HG02642 (cell line): ENCODE measurements around the gene ALG1.
A peak's percentile ranks its signal among the peaks of the same experiment; 100 is the strongest.

ENCODE experiments used
- ATAC-seq: cut with Tn5 transposase; IDR thresholded peaks from one replicate; pipeline ENCODE4 v1.9.1; 2021; ENCODE audit warnings: mild to moderate bottlenecking; ENCODE audit not compliant: unreplicated experiment, poor library complexity

ALG1 gene, protein sequence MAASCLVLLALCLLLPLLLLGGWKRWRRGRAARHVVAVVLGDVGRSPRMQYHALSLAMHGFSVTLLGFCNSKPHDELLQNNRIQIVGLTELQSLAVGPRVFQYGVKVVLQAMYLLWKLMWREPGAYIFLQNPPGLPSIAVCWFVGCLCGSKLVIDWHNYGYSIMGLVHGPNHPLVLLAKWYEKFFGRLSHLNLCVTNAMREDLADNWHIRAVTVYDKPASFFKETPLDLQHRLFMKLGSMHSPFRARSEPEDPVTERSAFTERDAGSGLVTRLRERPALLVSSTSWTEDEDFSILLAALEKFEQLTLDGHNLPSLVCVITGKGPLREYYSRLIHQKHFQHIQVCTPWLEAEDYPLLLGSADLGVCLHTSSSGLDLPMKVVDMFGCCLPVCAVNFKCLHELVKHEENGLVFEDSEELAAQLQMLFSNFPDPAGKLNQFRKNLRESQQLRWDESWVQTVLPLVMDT

DNA sequence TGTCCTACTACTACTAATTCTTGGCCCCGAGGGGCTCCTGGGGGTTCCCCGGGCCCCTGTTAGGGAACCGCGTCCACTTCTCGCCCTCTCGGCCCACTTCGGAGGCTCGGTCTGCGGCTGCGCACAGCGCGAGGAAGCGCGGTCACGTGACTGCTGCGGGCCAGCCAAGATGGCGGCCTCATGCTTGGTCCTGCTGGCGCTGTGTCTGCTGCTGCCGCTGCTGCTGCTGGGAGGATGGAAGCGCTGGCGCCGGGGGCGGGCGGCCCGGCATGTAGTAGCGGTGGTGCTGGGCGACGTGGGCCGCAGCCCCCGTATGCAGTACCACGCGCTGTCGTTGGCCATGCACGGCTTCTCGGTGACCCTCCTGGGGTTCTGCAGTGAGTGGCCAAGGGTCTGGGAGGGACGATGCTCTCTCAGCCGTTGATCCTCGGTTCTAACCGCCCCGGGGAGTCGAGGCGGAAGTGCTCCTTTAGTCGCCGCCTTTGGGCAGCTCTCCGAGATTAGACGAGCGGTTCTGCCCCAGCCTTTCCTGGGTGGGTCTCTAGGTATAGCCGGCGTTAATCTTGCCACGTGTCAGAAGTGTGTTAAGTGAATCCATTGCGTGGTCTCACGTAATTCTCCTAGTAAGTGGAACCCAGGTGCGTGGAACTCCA is at the start of gene ALG1:
TSS of gene ALG1 (plus strand) at position 163 of the 653 bp plus-strand sequence. CDS start at position 170, 7 bp downstream.
- ATAC-seq = peak; percentile 86

DNA sequence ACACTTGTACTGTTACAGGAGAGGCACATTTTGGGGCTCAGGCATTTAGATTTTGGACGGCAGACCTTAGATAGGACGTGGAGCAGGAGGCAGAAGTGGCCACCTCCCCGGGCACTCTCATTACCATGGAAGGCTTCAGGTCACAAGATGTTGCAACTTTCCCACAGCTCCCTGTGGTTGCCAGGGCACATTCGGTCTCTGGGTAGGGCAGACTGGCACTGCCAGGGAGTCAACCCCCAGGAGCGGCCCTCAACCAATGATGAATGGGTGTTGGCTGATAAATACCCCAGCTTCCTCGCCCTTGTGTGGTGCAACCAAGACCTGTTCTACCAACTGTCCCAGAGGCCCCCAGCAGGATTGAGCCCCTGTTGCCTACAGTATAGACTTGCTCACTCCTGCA is 49.1 kb upstream of the ALG1 start:
- no peak for ATAC-seq

DNA sequence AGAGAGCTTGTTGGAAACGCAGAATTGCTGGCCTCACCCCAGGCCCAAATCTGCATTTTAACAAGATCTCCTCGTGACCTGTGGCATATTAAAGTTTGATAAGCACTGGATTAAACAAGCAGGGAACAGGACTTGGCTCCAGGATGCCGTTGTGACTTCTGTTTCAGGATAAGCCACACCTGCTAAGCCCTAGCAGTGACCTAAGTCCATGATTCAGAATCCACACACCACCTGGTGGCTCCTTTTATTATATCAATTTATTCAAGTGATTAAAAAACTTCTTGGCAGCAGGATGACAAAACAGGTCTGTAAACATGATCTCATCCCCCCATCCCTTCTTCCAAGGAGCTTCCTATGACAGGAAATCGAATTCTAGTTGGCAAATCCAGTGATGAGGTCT is 47.0 kb upstream of the ALG1 start:
- no peak for ATAC-seq

DNA sequence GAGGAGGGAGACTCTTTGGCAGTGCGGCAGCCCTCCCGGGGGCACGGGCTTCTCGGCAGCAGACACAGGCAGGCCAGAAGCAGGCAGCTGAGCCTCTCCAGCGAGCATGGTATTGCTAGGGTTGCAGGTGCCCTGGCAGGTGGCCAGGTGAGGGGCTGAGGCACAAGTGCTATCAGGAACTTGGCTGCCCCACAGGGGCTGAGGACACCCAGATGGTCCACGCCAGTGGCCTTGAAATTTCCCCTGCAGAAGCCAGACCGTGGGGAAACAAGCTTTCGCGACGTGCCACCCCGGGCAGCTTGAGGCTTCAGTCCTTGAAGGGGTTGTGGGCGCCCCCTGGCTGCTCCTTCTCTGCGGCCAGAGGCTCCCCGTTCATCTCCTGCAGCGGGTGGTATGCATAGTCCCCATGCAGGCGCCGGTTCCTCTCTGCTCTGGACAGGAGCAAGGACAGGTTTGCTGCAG is 46.4 kb upstream of the ALG1 start:
- no peak for ATAC-seq

DNA sequence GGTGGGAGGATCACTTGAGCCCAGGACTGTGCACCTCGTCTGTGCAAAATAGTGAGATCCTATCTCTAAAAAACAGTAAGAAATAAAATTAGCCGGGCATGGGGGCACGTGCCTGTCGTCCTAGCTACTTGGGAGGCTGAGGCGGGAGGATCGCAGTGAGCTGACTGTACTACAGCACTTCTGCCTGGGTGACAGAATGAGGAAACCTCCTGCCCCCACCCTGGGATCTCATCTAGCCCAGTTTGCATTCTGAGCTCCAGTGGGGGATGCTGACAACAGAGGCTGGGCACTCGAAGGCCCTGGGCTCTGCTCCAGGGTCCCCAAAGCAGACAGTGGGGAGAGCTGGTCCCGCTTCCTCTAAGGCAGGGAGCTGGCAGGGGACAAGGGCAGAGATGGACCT is 45.0 kb upstream of the ALG1 start:
- ATAC-seq = no peak

DNA sequence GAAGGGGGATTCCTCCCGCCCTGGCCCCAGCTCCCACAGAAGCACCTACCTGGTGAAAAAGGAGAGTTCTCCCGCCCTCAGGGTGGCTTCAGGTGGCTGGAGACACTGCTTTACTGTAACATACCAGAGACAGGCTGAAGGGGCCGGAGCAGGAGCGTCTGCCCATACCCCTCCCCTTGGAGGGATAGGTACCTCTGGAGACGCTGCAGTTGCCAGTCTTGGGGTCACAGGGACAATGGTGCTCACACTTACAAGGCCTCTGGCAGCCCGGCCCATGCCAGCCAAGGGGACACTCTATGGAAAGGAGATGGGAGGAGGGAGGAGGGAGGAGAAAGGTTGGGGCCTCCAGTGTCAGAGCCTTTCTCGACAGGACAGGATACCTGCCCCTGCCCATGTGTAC is 44.6 kb upstream of the ALG1 start:
- no peak for ATAC-seq

DNA sequence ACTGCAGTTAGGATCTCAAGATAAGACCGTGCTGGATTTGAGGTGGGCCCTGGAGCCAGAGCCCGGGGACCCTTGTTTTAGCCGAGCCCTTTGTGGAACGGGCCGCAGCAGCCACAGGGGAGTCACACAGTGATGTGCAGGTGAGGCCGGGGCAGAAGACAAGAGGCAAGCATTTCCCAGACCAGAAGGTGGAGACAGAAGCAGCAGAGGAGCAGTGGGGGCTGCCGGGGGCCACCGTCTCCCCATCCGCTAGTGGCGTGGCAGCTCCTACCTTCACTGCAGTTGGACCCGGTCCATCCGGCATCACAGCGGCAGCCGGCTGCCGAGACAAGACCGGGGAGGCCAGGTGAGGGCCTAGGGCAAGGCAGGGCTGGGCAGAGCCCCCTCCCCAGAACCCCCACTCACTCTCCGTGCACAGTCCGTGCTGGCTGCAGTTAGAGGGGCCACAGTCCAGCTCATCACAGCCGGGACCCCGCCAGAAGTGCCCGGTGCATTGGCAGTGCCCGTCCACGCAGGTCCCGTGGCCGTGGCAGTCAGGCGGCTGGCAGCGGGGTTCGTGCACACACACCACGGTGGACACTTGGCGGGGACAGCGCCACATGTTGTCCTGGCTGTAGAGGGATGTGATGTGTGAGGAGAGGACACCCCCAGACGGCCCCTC is 43.9 kb upstream of the ALG1 start:
- no peak for ATAC-seq

DNA sequence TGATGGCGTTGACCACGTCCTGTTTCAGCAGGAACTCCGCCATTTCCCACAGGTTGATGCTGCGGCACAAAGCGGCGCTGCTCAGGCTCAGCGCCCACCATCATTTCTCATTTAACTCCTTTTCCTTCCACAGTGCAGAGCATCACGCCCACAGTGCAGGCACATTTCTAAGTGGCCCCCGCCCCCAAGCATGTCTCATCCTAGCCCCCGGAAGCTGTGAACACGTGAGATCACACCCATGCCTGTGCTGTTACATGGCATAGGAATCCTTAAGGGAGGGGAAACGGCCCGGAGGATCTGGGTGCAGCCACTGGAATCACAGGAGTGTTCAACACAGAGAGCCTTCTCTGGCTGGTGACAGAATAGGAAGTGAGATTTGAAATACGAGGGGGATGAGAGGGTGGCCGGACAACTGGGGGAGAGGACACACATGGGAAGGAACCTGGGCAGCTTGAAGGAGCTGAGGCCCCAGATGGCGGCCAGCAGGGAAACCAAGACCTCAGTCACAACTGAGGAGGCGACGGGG is 42.6 kb upstream of the ALG1 start:
- no peak for ATAC-seq

DNA sequence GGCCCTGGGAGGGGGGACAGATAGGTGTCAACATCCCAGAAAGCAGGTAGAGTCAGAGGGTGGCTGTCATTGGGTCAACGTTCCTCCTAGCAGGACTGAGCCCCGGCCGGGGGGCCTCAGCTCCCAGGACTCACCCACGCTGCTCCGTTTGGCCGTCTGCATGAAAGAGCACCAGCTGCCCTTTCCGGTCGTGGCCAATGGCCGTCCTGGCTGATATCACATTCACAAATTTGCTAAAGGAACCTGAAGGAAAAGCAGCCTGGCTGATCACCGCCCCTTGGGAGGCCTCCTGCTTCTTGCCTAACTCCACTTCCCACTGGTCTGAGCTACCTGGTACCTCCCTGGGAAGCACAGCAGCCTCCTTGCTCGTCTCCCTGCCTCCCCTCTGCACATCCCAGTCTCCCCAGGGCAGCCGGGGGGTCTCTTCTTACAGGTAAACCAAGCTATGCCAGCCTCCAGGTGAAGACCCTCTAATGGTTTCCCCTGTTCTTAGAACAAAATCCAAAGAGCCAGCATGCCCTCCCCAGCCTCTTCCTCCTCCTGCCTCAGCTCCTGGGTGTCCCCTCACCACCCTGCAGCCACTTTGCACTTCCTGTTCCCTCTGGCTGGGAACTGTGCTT is 41.3 kb upstream of the ALG1 start:
- no peak for ATAC-seq

DNA sequence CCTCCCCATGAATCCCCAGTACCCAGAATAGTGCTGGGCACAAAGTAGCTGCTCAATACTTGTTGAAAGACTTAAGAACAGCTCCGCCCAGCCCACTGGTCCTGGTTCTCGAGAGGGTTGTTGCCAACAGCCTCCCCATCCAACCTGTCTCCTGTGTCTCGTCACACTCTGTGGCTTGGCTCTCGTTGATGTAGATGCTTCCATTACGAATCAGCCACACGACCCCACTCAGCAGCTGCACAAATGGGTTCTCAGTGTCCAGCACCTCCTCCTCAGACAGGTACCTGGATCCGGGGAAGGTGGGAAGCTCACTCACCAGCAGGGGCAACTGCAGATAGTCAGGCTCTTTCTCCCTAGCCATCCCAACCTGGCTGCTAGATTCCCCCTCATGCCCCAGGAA is 40.0 kb upstream of the ALG1 start:
- no peak for ATAC-seq

DNA sequence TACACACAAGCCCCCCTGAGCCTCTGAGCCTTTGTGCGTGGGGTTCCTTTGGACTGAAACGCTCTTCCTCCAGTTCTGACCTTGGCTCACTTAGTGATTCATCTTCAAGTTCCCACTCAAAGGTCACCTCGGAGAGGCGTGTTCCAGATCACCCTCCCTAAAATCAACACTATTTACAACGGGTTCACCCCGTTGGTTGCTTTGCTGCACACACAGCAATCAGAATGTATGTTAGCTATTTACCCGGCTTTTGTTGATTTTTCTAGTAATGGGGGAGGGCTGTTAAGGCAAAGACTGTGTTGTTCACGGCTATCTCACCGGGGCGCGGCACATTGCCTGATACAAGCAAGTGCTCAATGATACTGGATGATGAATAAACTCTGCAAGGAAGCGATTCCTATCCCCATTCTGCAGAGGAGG is 38.9 kb upstream of the ALG1 start:
- no peak for ATAC-seq

DNA sequence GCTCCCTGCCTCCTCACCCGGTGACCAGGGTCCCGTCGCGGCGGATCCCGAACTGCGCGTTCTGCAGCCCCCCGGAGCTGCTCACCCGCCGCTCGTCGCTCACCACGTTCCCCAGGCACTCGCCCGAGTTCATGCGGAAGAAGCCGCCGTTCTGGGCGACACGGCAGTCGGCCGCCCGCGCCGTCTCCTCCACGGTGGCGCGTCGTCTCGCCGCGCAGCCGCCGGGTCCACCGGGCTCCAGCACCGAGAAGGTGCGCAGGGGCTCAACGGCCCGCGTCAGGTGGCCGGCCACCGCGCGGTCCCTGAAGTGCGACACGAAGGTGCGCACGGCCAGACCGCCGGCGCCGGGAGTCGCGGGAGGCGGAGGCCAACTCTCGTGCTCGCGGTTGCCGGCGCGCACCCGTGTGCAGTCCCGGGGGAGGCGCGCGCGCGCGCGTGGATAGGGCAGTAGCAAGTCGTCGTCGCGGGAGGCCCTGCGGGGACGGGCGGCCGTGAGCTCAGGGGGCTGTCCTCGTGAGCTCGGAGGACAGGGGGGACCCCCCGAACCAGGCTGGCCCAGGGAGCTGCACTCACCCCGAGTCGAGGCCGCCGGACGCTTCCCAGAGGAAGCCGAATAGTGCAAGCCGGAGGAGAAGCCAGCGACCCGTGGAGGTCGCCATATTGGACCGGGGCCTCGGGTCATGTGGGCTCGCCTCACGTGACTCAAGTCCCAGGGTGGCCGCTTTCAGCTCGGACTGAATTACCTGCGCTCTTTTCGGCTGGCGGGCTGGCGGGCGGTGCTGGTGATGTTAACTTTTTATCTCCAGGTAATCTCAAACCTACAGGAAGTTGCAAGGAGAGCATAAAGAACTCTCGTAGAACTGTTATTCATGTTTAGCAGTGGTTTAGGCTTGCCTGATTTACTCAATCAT is 38.1 kb upstream of the ALG1 start, which contains the start of gene NAGPA:
TSS of gene NAGPA (minus strand) at position 680 of the 911 bp plus-strand sequence. CDS start at position 659, 21 bp downstream.
- ATAC-seq = peak; percentile 90

DNA sequence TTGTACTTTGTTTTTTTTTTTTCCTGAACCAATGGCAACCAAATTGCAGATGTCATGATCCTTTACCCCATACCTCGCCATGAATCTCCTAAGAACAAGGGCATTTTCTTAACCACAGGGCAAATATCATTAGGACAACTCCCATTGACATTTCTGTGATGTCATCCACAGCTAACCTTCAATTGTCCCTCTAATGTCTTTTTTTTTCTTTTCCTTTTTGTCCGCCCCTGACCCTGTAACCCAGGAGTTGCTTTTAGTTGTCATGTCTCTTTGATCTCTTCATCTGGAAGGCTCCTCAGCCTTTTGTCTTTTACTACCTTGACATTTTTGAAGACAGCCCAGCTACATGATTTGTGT is 37.5 kb upstream of the ALG1 start:
- no peak for ATAC-seq

DNA sequence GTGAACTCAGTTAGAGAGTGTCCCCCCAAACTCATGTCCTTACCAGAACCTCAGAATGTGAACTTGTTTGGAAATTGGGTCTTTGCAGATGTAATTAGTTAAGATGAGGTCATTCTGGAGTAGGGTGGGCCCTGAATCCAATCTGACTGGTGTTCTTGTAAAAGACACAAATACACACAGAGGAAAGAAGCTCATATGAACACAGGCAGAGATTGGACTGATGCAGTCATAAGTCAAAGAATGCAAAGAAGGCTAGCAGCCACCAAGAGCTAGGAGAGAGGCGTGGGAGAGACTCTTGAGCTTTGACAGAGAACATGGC is 35.8 kb upstream of the ALG1 start:
- no peak for ATAC-seq

DNA sequence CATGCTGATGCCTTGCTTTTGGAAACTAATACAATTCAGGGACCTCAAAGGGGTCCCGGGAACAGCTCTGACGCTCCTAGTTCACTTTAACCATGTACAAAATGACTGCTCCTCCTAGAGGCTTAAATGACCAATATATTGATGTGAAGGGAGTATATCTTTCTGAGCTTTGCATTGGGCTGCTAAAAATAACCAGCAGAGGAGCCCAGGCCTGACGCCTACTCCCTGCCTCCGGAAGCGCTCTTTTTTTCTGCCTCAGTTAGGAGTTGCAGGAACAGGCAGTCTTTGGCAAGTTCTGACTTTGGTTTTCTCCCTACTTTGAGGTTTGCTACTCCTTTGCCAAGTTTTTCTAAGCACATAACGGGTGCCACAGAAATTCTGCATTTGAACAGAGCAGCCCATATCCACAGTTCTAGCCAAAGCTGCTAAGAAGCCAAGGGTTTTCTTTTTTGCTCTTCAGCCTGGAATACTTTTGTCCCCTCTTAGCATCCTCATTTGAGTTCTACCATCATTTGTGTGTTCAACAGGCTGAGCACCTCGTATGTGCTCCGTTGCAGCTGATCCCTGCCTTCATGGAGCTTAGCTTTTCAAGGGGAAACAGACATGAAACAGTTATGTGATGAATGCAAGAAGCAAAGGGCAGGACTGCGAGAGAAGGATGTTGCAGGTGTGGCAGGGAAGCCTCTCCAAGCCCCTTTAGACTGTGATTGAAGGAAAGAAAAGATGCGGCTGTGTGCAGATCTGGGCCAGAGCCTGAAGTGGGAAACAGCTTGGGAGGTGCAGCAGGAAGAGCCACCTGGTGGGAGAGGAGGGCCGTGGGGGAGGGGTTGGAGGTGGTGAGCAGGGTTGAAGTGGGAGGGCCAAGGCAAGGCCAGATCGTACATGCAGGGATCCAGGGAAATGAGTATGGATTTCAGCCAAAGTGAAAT is 35.2 kb upstream of the ALG1 start:
- ATAC-seq = no peak

DNA sequence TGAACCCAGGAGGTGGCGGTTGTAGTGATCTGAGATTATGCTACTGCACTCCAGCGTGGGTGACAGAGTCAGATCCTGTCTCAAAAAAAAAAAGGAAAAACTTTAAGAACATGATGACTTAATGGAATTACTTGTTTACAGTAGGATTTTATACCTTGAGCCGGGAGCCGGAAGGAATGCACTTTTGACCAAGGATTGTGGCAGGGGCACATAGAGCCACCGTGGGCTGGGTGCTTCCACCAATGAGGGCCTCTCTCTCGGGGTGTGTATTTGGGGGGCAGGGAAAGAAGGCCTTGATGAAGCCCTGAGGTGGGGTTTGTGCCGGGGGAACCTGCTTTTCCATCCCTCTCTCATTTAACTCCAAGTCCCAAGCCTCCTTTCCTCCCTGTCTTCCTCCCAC is 31.2 kb upstream of the ALG1 start:
- ATAC-seq = no peak

DNA sequence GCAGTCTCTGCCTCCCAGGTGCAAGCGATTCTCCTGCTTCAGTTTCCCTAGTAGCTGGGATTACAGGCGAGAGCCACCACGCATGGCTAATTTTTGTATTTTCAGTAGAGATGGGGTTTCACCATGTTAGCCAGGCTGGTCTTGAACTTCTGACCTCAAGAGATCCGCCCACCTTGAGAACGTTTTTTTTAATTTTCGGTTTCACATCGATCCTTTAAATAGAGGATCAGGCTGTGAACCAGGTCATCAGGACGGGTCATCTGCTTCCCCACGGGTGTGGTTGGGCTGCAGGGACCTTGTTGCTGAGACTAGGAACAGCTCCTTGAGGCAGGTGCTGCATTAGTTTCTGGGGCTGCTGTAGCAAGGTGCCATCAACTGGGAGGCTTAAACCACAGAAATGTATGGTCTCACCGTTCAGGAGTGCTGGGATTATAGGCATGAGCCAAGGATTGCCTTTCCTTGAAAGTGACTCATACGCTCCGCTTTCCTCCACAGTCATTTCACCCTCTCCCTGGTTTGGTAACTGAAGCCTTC is 30.0 kb upstream of the ALG1 start:
- peak; percentile 70 for ATAC-seq

DNA sequence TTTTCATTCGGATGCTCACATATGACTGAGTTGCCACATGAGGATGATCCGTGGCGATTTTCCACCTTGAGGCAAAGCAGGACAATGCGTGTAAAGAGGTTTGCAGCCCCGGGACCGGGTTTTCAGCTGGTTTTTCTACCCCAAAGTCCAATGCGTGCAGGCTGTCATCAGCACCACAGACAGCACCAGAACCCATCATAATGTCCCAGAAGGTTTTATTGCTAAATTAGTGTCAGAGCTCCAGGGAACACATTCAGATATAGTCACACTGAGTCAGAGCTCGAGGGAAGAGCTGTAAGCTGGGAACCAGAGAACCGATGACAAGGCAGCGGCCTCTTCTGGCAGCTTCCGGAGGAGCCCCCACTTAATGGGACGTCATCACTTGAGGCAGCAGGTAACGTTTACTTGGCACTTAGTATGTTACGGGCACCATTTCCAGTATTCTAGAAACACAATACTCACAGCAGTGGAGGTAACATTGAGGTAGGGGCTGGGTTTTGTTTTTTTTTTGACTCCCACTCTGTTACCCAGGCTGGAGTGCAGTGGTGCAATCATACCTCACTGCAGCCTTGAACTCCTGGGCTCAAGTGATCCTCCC is 29.0 kb upstream of the ALG1 start:
- no peak for ATAC-seq
